ENCODE data around the gene IGF1R.
A peak's percentile ranks its signal among the peaks of the same experiment; 100 is the strongest.

Gene IGF1R

GRCh38 chr15:98794748-98795147, 146.4 kb downstream of the IGF1R start:
- Histone ChIP-seq H3K27ac (ENCODE audit: low read length) (no peak overlapping the region), H3K4me3 (ENCODE audit: low read depth in 1 of 2, low read length in 2 of 2) (no peak overlapping the region), H3K9me3 (ENCODE audit: control insufficient read depth in 1 of 2, low read length in 2 of 2) (no peaks in the 10 kb centered on the region), H3K4me1 (ENCODE audit: control insufficient read depth in 1 of 2, insufficient read depth in 2 of 2, low read length in 2 of 2) (peaks cover 5 to 20% of the 10 kb centered on the region in 2 donors), H3K36me3 (ENCODE audit: control insufficient read depth in 1 of 2, insufficient read depth in 2 of 2, low read length in 2 of 2) (no peaks in the 10 kb centered on the region), H3K27me3 (ENCODE audit: low read depth, low read length) (no peaks in the 10 kb centered on the region)

- no peak overlapping the region for H3K27ac ChIP-seq (ENCODE audit: low read length)
- no peak overlapping the region for H3K4me3 ChIP-seq (ENCODE audit: low read depth in 1 of 2, low read length in 2 of 2)
- no peaks in the 10 kb centered on the region for H3K27me3 ChIP-seq (ENCODE audit: low read depth, low read length)
- H3K36me3 ChIP-seq (ENCODE audit: control insufficient read depth in 1 of 2, insufficient read depth in 2 of 2, low read length in 2 of 2), result no peaks in the 10 kb centered on the region
- peaks cover 14 to 32% of the 10 kb centered on the region in 2 donors for H3K4me1 ChIP-seq (ENCODE audit: control insufficient read depth in 1 of 2, insufficient read depth in 2 of 2, low read length in 2 of 2)
- H3K9me3 ChIP-seq (ENCODE audit: control insufficient read depth in 1 of 2, low read length in 2 of 2), result no peaks in the 10 kb centered on the region
Measured at GRCh38 chr15:98795980-98796379, 147.6 kb downstream of the IGF1R start.

GRCh38 chr15:98796685-98797357, 148.5 kb downstream of the IGF1R start:
- Histone ChIP-seq H3K27me3 (ENCODE audit: low read depth, low read length) (no peaks in the 10 kb centered on the region), H3K4me1 (ENCODE audit: control insufficient read depth in 1 of 2, insufficient read depth in 2 of 2, low read length in 2 of 2) (peaks cover 23 to 41% of the 10 kb centered on the region in 2 donors), H3K27ac (ENCODE audit: low read length) (no peak overlapping the region), H3K9me3 (ENCODE audit: control insufficient read depth in 1 of 2, low read length in 2 of 2) (no peaks in the 10 kb centered on the region), H3K36me3 (ENCODE audit: control insufficient read depth in 1 of 2, insufficient read depth in 2 of 2, low read length in 2 of 2) (no peaks in the 10 kb centered on the region), H3K4me3 (ENCODE audit: low read depth in 1 of 2, low read length in 2 of 2) (no peak overlapping the region)

GRCh38 chr15:98798375-98798893, 150.1 kb downstream of the IGF1R start:
- Histone ChIP-seq H3K4me1 (ENCODE audit: control insufficient read depth in 1 of 2, insufficient read depth in 2 of 2, low read length in 2 of 2) (peaks cover 24 to 44% of the 10 kb centered on the region in 2 donors), H3K4me3 (ENCODE audit: low read depth in 1 of 2, low read length in 2 of 2) (no peak overlapping the region), H3K36me3 (ENCODE audit: control insufficient read depth in 1 of 2, insufficient read depth in 2 of 2, low read length in 2 of 2) (no peaks in the 10 kb centered on the region), H3K9me3 (ENCODE audit: control insufficient read depth in 1 of 2, low read length in 2 of 2) (no peaks in the 10 kb centered on the region), H3K27ac (ENCODE audit: low read length) (no peak overlapping the region), H3K27me3 (ENCODE audit: low read depth, low read length) (no peaks in the 10 kb centered on the region)

GRCh38 chr15:98799461-98800390, 151.4 kb downstream of the IGF1R start:
- Histone ChIP-seq H3K27ac (ENCODE audit: low read length) (peak overlapping the region; percentile 35), H3K4me1 (ENCODE audit: control insufficient read depth in 1 of 2, insufficient read depth in 2 of 2, low read length in 2 of 2) (peaks cover 24 to 44% of the 10 kb centered on the region in 2 donors), H3K9me3 (ENCODE audit: control insufficient read depth in 1 of 2, low read length in 2 of 2) (no peaks in the 10 kb centered on the region), H3K27me3 (ENCODE audit: low read depth, low read length) (no peaks in the 10 kb centered on the region), H3K4me3 (ENCODE audit: low read depth in 1 of 2, low read length in 2 of 2) (no peak overlapping the region), H3K36me3 (ENCODE audit: control insufficient read depth in 1 of 2, insufficient read depth in 2 of 2, low read length in 2 of 2) (no peaks in the 10 kb centered on the region)

- no peaks in the 10 kb centered on the region for H3K9me3 ChIP-seq (ENCODE audit: control insufficient read depth in 1 of 2, low read length in 2 of 2)
- peaks cover 24 to 44% of the 10 kb centered on the region in 2 donors for H3K4me1 ChIP-seq (ENCODE audit: control insufficient read depth in 1 of 2, insufficient read depth in 2 of 2, low read length in 2 of 2)
- H3K36me3 ChIP-seq (ENCODE audit: control insufficient read depth in 1 of 2, insufficient read depth in 2 of 2, low read length in 2 of 2), result no peaks in the 10 kb centered on the region
- H3K27me3 ChIP-seq (ENCODE audit: low read depth, low read length), result no peaks in the 10 kb centered on the region
- peak overlapping the region; percentile 40 for H3K27ac ChIP-seq (ENCODE audit: low read length)
- H3K4me3 ChIP-seq (ENCODE audit: low read depth in 1 of 2, low read length in 2 of 2), result peak overlapping the region in 1 of 2 donors; percentile 24
Measured at GRCh38 chr15:98800437-98801233, 152.3 kb downstream of the IGF1R start.

- no peak overlapping the region for H3K4me3 ChIP-seq (ENCODE audit: low read depth in 1 of 2, low read length in 2 of 2)
- peak overlapping the region; percentile 40 for H3K27ac ChIP-seq (ENCODE audit: low read length)
- no peaks in the 10 kb centered on the region for H3K36me3 ChIP-seq (ENCODE audit: control insufficient read depth in 1 of 2, insufficient read depth in 2 of 2, low read length in 2 of 2)
- H3K27me3 ChIP-seq (ENCODE audit: low read depth, low read length), result no peaks in the 10 kb centered on the region
- H3K9me3 ChIP-seq (ENCODE audit: control insufficient read depth in 1 of 2, low read length in 2 of 2), result no peaks in the 10 kb centered on the region
- peaks cover 24 to 50% of the 10 kb centered on the region in 2 donors for H3K4me1 ChIP-seq (ENCODE audit: control insufficient read depth in 1 of 2, insufficient read depth in 2 of 2, low read length in 2 of 2)
Measured at GRCh38 chr15:98801234-98801561, 152.9 kb downstream of the IGF1R start.

GRCh38 chr15:98802187-98802586, 153.8 kb downstream of the IGF1R start:
- no peak overlapping the region for H3K27ac ChIP-seq (ENCODE audit: low read length)
- no peak overlapping the region for H3K4me3 ChIP-seq (ENCODE audit: low read depth in 1 of 2, low read length in 2 of 2)
- no peaks in the 10 kb centered on the region for H3K9me3 ChIP-seq (ENCODE audit: control insufficient read depth in 1 of 2, low read length in 2 of 2)
- no peaks in the 10 kb centered on the region for H3K36me3 ChIP-seq (ENCODE audit: control insufficient read depth in 1 of 2, insufficient read depth in 2 of 2, low read length in 2 of 2)
- peaks cover 24 to 52% of the 10 kb centered on the region in 2 donors for H3K4me1 ChIP-seq (ENCODE audit: control insufficient read depth in 1 of 2, insufficient read depth in 2 of 2, low read length in 2 of 2)
- H3K27me3 ChIP-seq (ENCODE audit: low read depth, low read length), result no peaks in the 10 kb centered on the region

- no peaks in the 10 kb centered on the region for H3K27me3 ChIP-seq (ENCODE audit: low read depth, low read length)
- H3K4me3 ChIP-seq (ENCODE audit: low read depth in 1 of 2, low read length in 2 of 2), result no peak overlapping the region
- H3K9me3 ChIP-seq (ENCODE audit: control insufficient read depth in 1 of 2, low read length in 2 of 2), result no peaks in the 10 kb centered on the region
- H3K4me1 ChIP-seq (ENCODE audit: control insufficient read depth in 1 of 2, insufficient read depth in 2 of 2, low read length in 2 of 2), result peaks cover 24 to 52% of the 10 kb centered on the region in 2 donors
- no peaks in the 10 kb centered on the region for H3K36me3 ChIP-seq (ENCODE audit: control insufficient read depth in 1 of 2, insufficient read depth in 2 of 2, low read length in 2 of 2)
- H3K27ac ChIP-seq (ENCODE audit: low read length), result no peak overlapping the region
Measured at GRCh38 chr15:98803228-98804056, 155.1 kb downstream of the IGF1R start.

GRCh38 chr15:98804057-98804380, 155.7 kb downstream of the IGF1R start:
- Histone ChIP-seq H3K4me1 (ENCODE audit: control insufficient read depth in 1 of 2, insufficient read depth in 2 of 2, low read length in 2 of 2) (peaks cover 24 to 46% of the 10 kb centered on the region in 2 donors), H3K9me3 (ENCODE audit: control insufficient read depth in 1 of 2, low read length in 2 of 2) (no peaks in the 10 kb centered on the region), H3K27me3 (ENCODE audit: low read depth, low read length) (no peaks in the 10 kb centered on the region), H3K27ac (ENCODE audit: low read length) (no peak overlapping the region), H3K4me3 (ENCODE audit: low read depth in 1 of 2, low read length in 2 of 2) (no peak overlapping the region), H3K36me3 (ENCODE audit: control insufficient read depth in 1 of 2, insufficient read depth in 2 of 2, low read length in 2 of 2) (no peaks in the 10 kb centered on the region)

Measured in muscle layer of duodenum (tissue), 2 donors.